Measurements from ENCODE around the gene RUNX1. TPM values are rescaled to one million over a fixed set of nuclear protein-coding genes. Genes with fewer than 3 reads are reported as not detected.

RUNX1 gene
- total RNA-seq, 1 experiment from 2014 or later, result 86.2 TPM

DNA sequence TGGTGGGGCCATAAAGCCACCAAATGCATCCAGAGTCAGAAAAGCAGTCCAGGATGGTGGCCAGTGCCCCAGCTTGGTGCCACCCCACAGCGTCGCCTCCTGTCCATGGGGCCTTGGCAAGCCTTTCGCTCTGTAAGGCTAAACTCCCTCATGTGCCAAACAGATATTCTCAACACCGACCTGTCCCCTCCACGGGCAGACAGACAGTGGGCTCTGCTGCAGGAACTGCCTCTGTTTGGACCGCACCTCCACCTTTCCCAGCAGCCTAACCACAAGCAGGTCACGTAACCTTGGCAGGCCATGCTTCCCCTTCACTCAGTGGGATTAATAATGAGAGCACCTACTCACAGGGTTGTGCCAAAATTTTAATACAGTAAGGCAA, 11.7 kb downstream of the RUNX1 start:
- ChIA-PET CTCF (interaction anchor here (0.5 kb wide), 1 partner anchor 12 kb away, joined by 3 read pairs; no protein-coding TSS in a partner anchor), POLR2A (interaction anchor here (0.6 kb wide), 1 partner anchor 23 kb away, joined by 3 read pairs; no protein-coding TSS in a partner anchor)
- BruUV-seq (replicated peaks), result no TSS peak
- DNase-seq (ENCODE audit: unreplicated experiment), result no peak
- Mint-ChIP-seq H3K27ac (ENCODE audit: low read depth, unreplicated experiment) (no peak overlapping the region), H3K9me3 (ENCODE audit: unreplicated experiment) (peaks cover 7% of the 10 kb centered on the region), H3K4me3 (ENCODE audit: unreplicated experiment) (no peak overlapping the region), H3K27me3 (ENCODE audit: insufficient read depth, unreplicated experiment) (no peaks in the 10 kb centered on the region), H3K4me1 (ENCODE audit: insufficient read depth, unreplicated experiment) (no peaks in the 10 kb centered on the region), H3K36me3 (ENCODE audit: insufficient read depth, unreplicated experiment) (peaks cover 6% of the 10 kb centered on the region)
- TF ChIP-seq, protein P1, sequence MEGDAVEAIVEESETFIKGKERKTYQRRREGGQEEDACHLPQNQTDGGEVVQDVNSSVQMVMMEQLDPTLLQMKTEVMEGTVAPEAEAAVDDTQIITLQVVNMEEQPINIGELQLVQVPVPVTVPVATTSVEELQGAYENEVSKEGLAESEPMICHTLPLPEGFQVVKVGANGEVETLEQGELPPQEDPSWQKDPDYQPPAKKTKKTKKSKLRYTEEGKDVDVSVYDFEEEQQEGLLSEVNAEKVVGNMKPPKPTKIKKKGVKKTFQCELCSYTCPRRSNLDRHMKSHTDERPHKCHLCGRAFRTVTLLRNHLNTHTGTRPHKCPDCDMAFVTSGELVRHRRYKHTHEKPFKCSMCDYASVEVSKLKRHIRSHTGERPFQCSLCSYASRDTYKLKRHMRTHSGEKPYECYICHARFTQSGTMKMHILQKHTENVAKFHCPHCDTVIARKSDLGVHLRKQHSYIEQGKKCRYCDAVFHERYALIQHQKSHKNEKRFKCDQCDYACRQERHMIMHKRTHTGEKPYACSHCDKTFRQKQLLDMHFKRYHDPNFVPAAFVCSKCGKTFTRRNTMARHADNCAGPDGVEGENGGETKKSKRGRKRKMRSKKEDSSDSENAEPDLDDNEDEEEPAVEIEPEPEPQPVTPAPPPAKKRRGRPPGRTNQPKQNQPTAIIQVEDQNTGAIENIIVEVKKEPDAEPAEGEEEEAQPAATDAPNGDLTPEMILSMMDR (IDR thresholded peaks at IDR 0.05; ENCODE audit: unreplicated experiment), result no peak
- intact Hi-C loops (cut with micrococcal nuclease), result no loop called here

DNA sequence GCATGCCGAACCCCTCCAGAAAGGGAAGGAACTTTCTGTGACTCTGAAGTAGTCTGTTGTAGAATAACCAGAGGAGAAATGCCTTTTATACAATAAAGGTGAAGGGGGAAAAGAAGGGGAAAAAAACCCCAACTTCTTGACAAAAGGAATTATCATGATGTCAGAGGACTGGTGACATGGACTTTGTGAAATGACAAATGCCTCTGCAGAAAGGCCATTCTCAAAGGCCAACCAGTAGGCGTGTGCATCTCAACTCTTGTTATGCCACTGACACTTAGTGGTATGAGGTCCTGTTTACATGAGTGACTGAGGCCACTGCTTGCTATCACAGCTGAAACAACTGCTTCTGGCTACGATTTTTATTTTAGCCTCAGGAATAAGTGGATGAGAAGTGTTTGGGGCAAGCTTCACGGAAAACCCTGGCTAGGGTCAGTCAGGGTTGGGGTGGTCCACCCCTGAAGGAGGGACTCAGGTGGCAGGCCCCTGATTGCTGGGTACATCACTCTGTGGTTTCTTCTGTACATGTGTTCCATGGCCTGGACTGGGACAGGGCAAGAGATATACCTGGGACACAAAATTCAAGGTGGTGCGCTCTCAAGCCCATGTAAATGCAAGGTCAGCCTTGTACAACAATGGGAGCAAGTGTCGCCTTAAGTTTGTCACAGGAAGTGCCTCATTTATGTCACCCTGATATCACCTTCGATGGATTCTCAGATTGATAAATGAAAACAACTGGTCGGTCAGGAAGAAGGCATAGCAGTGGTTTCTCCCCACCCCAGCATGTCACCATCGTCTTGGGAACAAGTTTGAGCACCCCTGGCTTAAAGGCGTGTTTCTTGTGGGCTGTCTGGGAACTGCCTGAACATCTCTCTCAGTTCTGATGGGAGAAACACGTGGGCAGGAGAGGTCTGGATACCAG, 12.4 kb downstream of the RUNX1 start:
- Mint-ChIP-seq H3K27ac (ENCODE audit: low read depth, unreplicated experiment) (no peak overlapping the region), H3K4me3 (ENCODE audit: unreplicated experiment) (no peak overlapping the region), H3K27me3 (ENCODE audit: insufficient read depth, unreplicated experiment) (no peaks in the 10 kb centered on the region), H3K9me3 (ENCODE audit: unreplicated experiment) (peaks cover 7% of the 10 kb centered on the region), H3K4me1 (ENCODE audit: insufficient read depth, unreplicated experiment) (no peaks in the 10 kb centered on the region), H3K36me3 (ENCODE audit: insufficient read depth, unreplicated experiment) (peaks cover 6% of the 10 kb centered on the region)
- no peak for DNase-seq (ENCODE audit: unreplicated experiment)
- intact Hi-C loops (cut with micrococcal nuclease), result no loop called here
- CTCF ChIA-PET, result interaction anchor here (0.5 kb wide), 1 partner anchor 13 kb away, joined by 3 read pairs; no protein-coding TSS in a partner anchor
- POLR2A ChIA-PET, result interaction anchor here (0.6 kb wide), 1 partner anchor 23 kb away, joined by 3 read pairs; no protein-coding TSS in a partner anchor
- no TSS peak for BruUV-seq (replicated peaks)
- TF ChIP-seq, protein P1 (IDR thresholded peaks at IDR 0.05; ENCODE audit: unreplicated experiment), result no peak

DNA sequence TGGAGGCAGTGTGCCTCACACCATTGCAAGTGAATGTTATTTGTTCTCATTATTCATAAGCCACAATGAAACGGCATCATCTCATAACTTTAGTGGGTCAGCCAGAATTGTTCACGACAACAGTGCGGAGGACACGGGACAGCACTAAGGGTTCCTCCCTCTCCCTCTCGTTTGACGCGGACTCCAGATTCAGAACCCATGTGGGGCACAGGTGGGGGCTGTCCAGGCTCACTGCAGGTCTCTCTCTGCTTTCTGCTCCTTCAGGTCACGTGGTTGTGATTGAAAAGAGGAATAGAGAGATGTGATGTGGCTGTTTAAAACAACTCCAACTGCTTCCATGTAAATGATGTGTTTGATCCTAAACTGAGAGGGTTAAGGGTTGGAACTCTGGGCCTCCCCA, 13.5 kb downstream of the RUNX1 start:
- ChIA-PET CTCF (no interaction called here), POLR2A (no interaction called here)
- H3K27ac Mint-ChIP-seq (ENCODE audit: low read depth, unreplicated experiment), result no peak overlapping the region
- no TSS peak for BruUV-seq (replicated peaks)
- peaks cover 7% of the 10 kb centered on the region for H3K9me3 Mint-ChIP-seq (ENCODE audit: unreplicated experiment)
- no peaks in the 10 kb centered on the region for H3K27me3 Mint-ChIP-seq (ENCODE audit: insufficient read depth, unreplicated experiment)
- TF ChIP-seq, protein P1 (IDR thresholded peaks at IDR 0.05; ENCODE audit: unreplicated experiment), result no peak
- peaks cover 6% of the 10 kb centered on the region for H3K36me3 Mint-ChIP-seq (ENCODE audit: insufficient read depth, unreplicated experiment)
- H3K4me1 Mint-ChIP-seq (ENCODE audit: insufficient read depth, unreplicated experiment), result no peaks in the 10 kb centered on the region
- intact Hi-C loops (cut with micrococcal nuclease), result no loop called here
- DNase-seq (ENCODE audit: unreplicated experiment), result no peak
- no peak overlapping the region for H3K4me3 Mint-ChIP-seq (ENCODE audit: unreplicated experiment)

DNA sequence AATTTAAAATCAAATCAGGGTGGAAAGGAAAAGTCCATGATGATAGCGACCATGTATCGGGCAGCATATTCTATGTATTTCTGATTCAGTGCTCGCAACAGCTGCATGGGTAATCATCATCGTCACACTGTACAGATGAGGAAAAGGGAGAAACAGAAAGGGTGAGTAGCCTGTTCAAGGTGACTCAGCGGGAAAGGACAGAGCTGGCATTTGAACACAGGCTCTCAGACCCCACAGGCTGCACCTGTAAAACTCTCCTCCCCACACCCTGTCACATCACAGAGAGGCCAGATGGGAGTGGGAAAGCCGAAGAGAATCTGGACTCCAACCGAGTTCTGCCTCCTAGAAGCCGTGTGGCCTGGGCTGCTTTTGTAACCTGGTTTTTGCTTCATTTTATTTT, 14.0 kb downstream of the RUNX1 start:
- Mint-ChIP-seq H3K9me3 (ENCODE audit: unreplicated experiment) (peaks cover 7% of the 10 kb centered on the region), H3K27ac (ENCODE audit: low read depth, unreplicated experiment) (no peak overlapping the region), H3K4me1 (ENCODE audit: insufficient read depth, unreplicated experiment) (no peaks in the 10 kb centered on the region), H3K27me3 (ENCODE audit: insufficient read depth, unreplicated experiment) (no peaks in the 10 kb centered on the region), H3K4me3 (ENCODE audit: unreplicated experiment) (no peak overlapping the region), H3K36me3 (ENCODE audit: insufficient read depth, unreplicated experiment) (peaks cover 6% of the 10 kb centered on the region)
- ChIA-PET CTCF (no interaction called here), POLR2A (no interaction called here)
- TF ChIP-seq, protein P1 (IDR thresholded peaks at IDR 0.05; ENCODE audit: unreplicated experiment), result no peak
- no TSS peak for BruUV-seq (replicated peaks)
- intact Hi-C loops (cut with micrococcal nuclease), result no loop called here
- no peak for DNase-seq (ENCODE audit: unreplicated experiment)
